Measurements from ENCODE around the gene KMT5B. TPM values are rescaled to one million over a fixed set of nuclear protein-coding genes. Genes with fewer than 3 reads are reported as not detected.

KMT5B gene
- total and polyA plus RNA-seq, 2 of the 13 experiments (the other 11 are each of a cell fraction or from before 2014, with no cell fraction given) = 17.6 to 23.7 TPM

GRCh38 chr11:68137833-68138232, 75.3 kb downstream of the KMT5B start (continued):
- TF ChIP-seq SMARCC2 (IDR thresholded peaks at IDR 0.05) = no peak
- TF ChIP-seq FOXA1 (IDR thresholded peaks at IDR 0.05) = no peak
- peak; percentile 78 for TF ChIP-seq FOXA1 (CRISPR knock-in tag; IDR thresholded peaks at IDR 0.05)
- no peak for TF ChIP-seq SRF (IDR thresholded peaks at IDR 0.05; ENCODE audit: low read depth, low read length)
- TF ChIP-seq RNF219 (CRISPR knock-in tag; IDR thresholded peaks at IDR 0.05) = no peak
- TF ChIP-seq ZFP91 (CRISPR knock-in tag; IDR thresholded peaks at IDR 0.05; ENCODE audit: borderline replicate concordance) = peak; percentile 62; the same call in 1 of the 2 replicates
- TF ChIP-seq HHEX (CRISPR knock-in tag; IDR thresholded peaks at IDR 0.05) = no peak
- no peak for TF ChIP-seq ZNF138 (CRISPR knock-in tag; IDR thresholded peaks at IDR 0.05; ENCODE audit: low read depth)
- 0 out of 2 replicates have a peak, but pooled peaks have one; percentile 32 for TF ChIP-seq CREM (IDR thresholded peaks at IDR 0.05)
- TF ChIP-seq CREM (CRISPR knock-in tag; IDR thresholded peaks at IDR 0.05) = no peak
- no peak for TF ChIP-seq ZNF333 (CRISPR knock-in tag; IDR thresholded peaks at IDR 0.05; ENCODE audit: borderline replicate concordance)
- TF ChIP-seq IRX3 (CRISPR knock-in tag; IDR thresholded peaks at IDR 0.05; ENCODE audit: borderline replicate concordance, low read depth) = no peak
- TF ChIP-seq SIX4 (CRISPR knock-in tag; IDR thresholded peaks at IDR 0.05) = no peak
- TF ChIP-seq ZNF777 (CRISPR knock-in tag; IDR thresholded peaks at IDR 0.05) = no peak
- TF ChIP-seq MBD4 (IDR thresholded peaks at IDR 0.05; ENCODE audit: borderline replicate concordance, low read length) = no peak
- no peak for TF ChIP-seq CBX2 (IDR thresholded peaks at IDR 0.05; ENCODE audit: low read depth, low read length)
- TF ChIP-seq CBX2 (CRISPR knock-in tag; IDR thresholded peaks at IDR 0.05; ENCODE audit: low read depth) = no peak
- no peak for TF ChIP-seq PHF5A (CRISPR knock-in tag; IDR thresholded peaks at IDR 0.05; ENCODE audit: low read depth, unreplicated experiment)
- no peak for TF ChIP-seq ZNF839 (CRISPR knock-in tag; IDR thresholded peaks at IDR 0.05; ENCODE audit: borderline replicate concordance)
- no peak for TF ChIP-seq ETV6 (CRISPR knock-in tag; conservative IDR thresholded peaks at IDR 0.05)
- TF ChIP-seq PRDM4 (CRISPR knock-in tag; IDR thresholded peaks at IDR 0.05; ENCODE audit: borderline replicate concordance) = no peak
- no peak for TF ChIP-seq ZNF660 (CRISPR knock-in tag; IDR thresholded peaks at IDR 0.05; ENCODE audit: borderline replicate concordance, low read depth)
- TF ChIP-seq TAF1 (CRISPR knock-in tag; IDR thresholded peaks at IDR 0.05) = peak; percentile 47; the same call in 1 of the 2 replicates
- peak; percentile 45; the same call in 1 of the 2 replicates for TF ChIP-seq MIXL1 (CRISPR knock-in tag; IDR thresholded peaks at IDR 0.05)

All from HepG2 (cell line).